Measurements from ENCODE around the gene CD70.
A peak's percentile ranks its signal among the peaks of the same experiment; 100 is the strongest.
"Not testable (repeated sequence)": the region's sequence is repeated elsewhere in the genome, so short reads cannot be mapped to it uniquely, and the experiment has no call there.

CD70 gene

GRCh38 chr19:6590827-6591319, at the start of gene CD70:
Gene CD70, minus strand, starts transcription at chr19:6591150. Its CDS starts 148 bp downstream, at chr19:6591002.
- no peak for TF ChIP-seq CTCF (conservative IDR thresholded peaks at IDR 0.05)
- no peak within 1 kb of the TSS for H3K27ac ChIP-seq

GRCh38 chr19:6640333-6640732, 49.4 kb upstream of the CD70 start:
- not testable (repeated sequence) for H3K27ac ChIP-seq

GRCh38 chr19:6639439-6639838, 48.5 kb upstream of the CD70 start:
- no peak overlapping the region for H3K27ac ChIP-seq
- no peak for TF ChIP-seq CTCF (conservative IDR thresholded peaks at IDR 0.05)

- not testable (repeated sequence) for H3K27ac ChIP-seq
- TF ChIP-seq CTCF (conservative IDR thresholded peaks at IDR 0.05): peak; percentile 38
Measured at GRCh38 chr19:6633456-6633813, 42.5 kb upstream of the CD70 start.

- TF ChIP-seq CTCF (conservative IDR thresholded peaks at IDR 0.05): peak; percentile 76
- H3K27ac ChIP-seq: not testable (repeated sequence)
Measured at GRCh38 chr19:6632747-6633455, 42.0 kb upstream of the CD70 start.

GRCh38 chr19:6632002-6632621, 41.2 kb upstream of the CD70 start:
- H3K27ac ChIP-seq: no peak overlapping the region
- TF ChIP-seq CTCF (conservative IDR thresholded peaks at IDR 0.05): peak; percentile 84

- no peak overlapping the region for H3K27ac ChIP-seq
Measured at GRCh38 chr19:6626764-6627163, 35.8 kb upstream of the CD70 start.

More at GRCh38 chr19:6626764-6627163, 35.8 kb upstream of the CD70 start:
- TF ChIP-seq CTCF (conservative IDR thresholded peaks at IDR 0.05): no peak

All from VCaP (cell line).